Mucosa of rectum (tissue), 2 donors: ENCODE results near the gene KLHL3.

Experiments used
- H3K27ac ChIP-seq, 2 donors: one replicate each; pipeline ENCODE4 v1.7.0; 2013; ENCODE audit warnings: inconsistent platforms in 2 of 2, low read depth in 2 of 2, low read length in 2 of 2
- H3K27me3 ChIP-seq, 2 donors: one replicate each; pipeline ENCODE4 v1.7.0; 2013; ENCODE audit warnings: low read length in 2 of 2; ENCODE audit not compliant: control insufficient read depth in 2 of 2, insufficient read depth in 2 of 2
- H3K36me3 ChIP-seq, 2 donors: one replicate each; pipeline ENCODE4 v1.7.0; 2013; ENCODE audit warnings: low read length in 2 of 2; ENCODE audit not compliant: control insufficient read depth in 2 of 2, insufficient read depth in 2 of 2
- H3K4me1 ChIP-seq, 2 donors: one replicate each; pipeline ENCODE4 v1.7.0; 2013; ENCODE audit warnings: low read length in 2 of 2, mild to moderate bottlenecking in 1 of 2; ENCODE audit not compliant: control insufficient read depth in 2 of 2, insufficient read depth in 2 of 2
- H3K4me3 ChIP-seq, 2 donors: one replicate each; pipeline ENCODE4 v1.7.0; 2013; ENCODE audit warnings: low read length in 2 of 2
- H3K9ac ChIP-seq, 2 donors: one replicate each; pipeline ENCODE4 v1.7.0; 2013; ENCODE audit warnings: low read length in 2 of 2, low read depth in 1 of 2, mild to moderate bottlenecking in 1 of 2
- H3K9me3 ChIP-seq, 2 donors: one replicate each; pipeline ENCODE4 v1.7.0; 2013; ENCODE audit warnings: low read length in 2 of 2; ENCODE audit not compliant: control insufficient read depth in 2 of 2
- donor health status: healthy.
- donor health status: Normal muscosa, but diverticular disease.

Gene KLHL3

GRCh38 chr5:137638841-137639240, 97.0 kb downstream of the KLHL3 start:
- Histone ChIP-seq H3K9me3 (no peaks in the 10 kb centered on the region), H3K36me3 (peaks cover 0 to 3% of the 10 kb centered on the region in 2 donors), H3K4me1 (no peaks in the 10 kb centered on the region), H3K9ac (no peak overlapping the region), H3K27me3 (no peaks in the 10 kb centered on the region), H3K4me3 (no peak overlapping the region), H3K27ac (no peak overlapping the region)

- Histone ChIP-seq H3K9ac (no peak overlapping the region), H3K4me1 (no peaks in the 10 kb centered on the region), H3K27me3 (no peaks in the 10 kb centered on the region), H3K27ac (no peak overlapping the region), H3K9me3 (no peaks in the 10 kb centered on the region), H3K4me3 (no peak overlapping the region), H3K36me3 (peaks cover 0 to 3% of the 10 kb centered on the region in 2 donors)
Observed at GRCh38 chr5:137636830-137637714, 98.8 kb downstream of the KLHL3 start.

GRCh38 chr5:137636099-137636498, 99.8 kb downstream of the KLHL3 start:
- no peaks in the 10 kb centered on the region for H3K27me3 ChIP-seq
- no peaks in the 10 kb centered on the region for H3K4me1 ChIP-seq
- no peak overlapping the region for H3K27ac ChIP-seq
- no peak overlapping the region for H3K4me3 ChIP-seq
- peaks cover 0 to 3% of the 10 kb centered on the region in 2 donors for H3K36me3 ChIP-seq
- H3K9me3 ChIP-seq = no peaks in the 10 kb centered on the region
- no peak overlapping the region for H3K9ac ChIP-seq

GRCh38 chr5:137635521-137635921, 100.4 kb downstream of the KLHL3 start:
- no peak overlapping the region for H3K27ac ChIP-seq
- no peak overlapping the region for H3K9ac ChIP-seq

GRCh38 chr5:137633896-137634295, 102.0 kb downstream of the KLHL3 start:
- H3K9ac ChIP-seq = no peak overlapping the region
- H3K9me3 ChIP-seq = no peaks in the 10 kb centered on the region
- H3K4me1 ChIP-seq = no peaks in the 10 kb centered on the region

More at GRCh38 chr5:137635521-137635921, 100.4 kb downstream of the KLHL3 start:
- Histone ChIP-seq H3K36me3 (peaks cover 0 to 3% of the 10 kb centered on the region in 2 donors), H3K4me3 (no peak overlapping the region), H3K9me3 (no peaks in the 10 kb centered on the region), H3K27me3 (no peaks in the 10 kb centered on the region), H3K4me1 (no peaks in the 10 kb centered on the region)

GRCh38 chr5:137632716-137633115, 103.2 kb downstream of the KLHL3 start:
- H3K9ac ChIP-seq = no peak overlapping the region
- no peak overlapping the region for H3K27ac ChIP-seq
- no peak overlapping the region for H3K4me3 ChIP-seq
- no peaks in the 10 kb centered on the region for H3K9me3 ChIP-seq
- no peaks in the 10 kb centered on the region for H3K27me3 ChIP-seq
- H3K36me3 ChIP-seq = peaks cover 0 to 3% of the 10 kb centered on the region in 2 donors
- no peaks in the 10 kb centered on the region for H3K4me1 ChIP-seq

More at GRCh38 chr5:137633896-137634295, 102.0 kb downstream of the KLHL3 start:
- Histone ChIP-seq H3K27me3 (no peaks in the 10 kb centered on the region), H3K36me3 (peaks cover 0 to 3% of the 10 kb centered on the region in 2 donors), H3K27ac (no peak overlapping the region), H3K4me3 (no peak overlapping the region)

- Histone ChIP-seq H3K27ac (no peak overlapping the region), H3K4me3 (no peak overlapping the region), H3K4me1 (no peaks in the 10 kb centered on the region), H3K9me3 (no peaks in the 10 kb centered on the region), H3K36me3 (no peaks in the 10 kb centered on the region), H3K27me3 (no peaks in the 10 kb centered on the region), H3K9ac (no peak overlapping the region)
Observed at GRCh38 chr5:137631453-137631852, 104.4 kb downstream of the KLHL3 start.

GRCh38 chr5:137630972-137631370, 104.9 kb downstream of the KLHL3 start:
- no peak overlapping the region for H3K9ac ChIP-seq
- H3K4me3 ChIP-seq = no peak overlapping the region
- H3K9me3 ChIP-seq = no peaks in the 10 kb centered on the region
- no peak overlapping the region for H3K27ac ChIP-seq
- no peaks in the 10 kb centered on the region for H3K27me3 ChIP-seq
- H3K36me3 ChIP-seq = no peaks in the 10 kb centered on the region
- no peaks in the 10 kb centered on the region for H3K4me1 ChIP-seq

- H3K36me3 ChIP-seq = no peaks in the 10 kb centered on the region
- no peaks in the 10 kb centered on the region for H3K4me1 ChIP-seq
- no peaks in the 10 kb centered on the region for H3K27me3 ChIP-seq
- H3K4me3 ChIP-seq = no peak overlapping the region
- no peak overlapping the region for H3K27ac ChIP-seq
- H3K9ac ChIP-seq = no peak overlapping the region
- no peaks in the 10 kb centered on the region for H3K9me3 ChIP-seq
Observed at GRCh38 chr5:137630216-137630971, 105.5 kb downstream of the KLHL3 start.

GRCh38 chr5:137629646-137630045, 106.2 kb downstream of the KLHL3 start:
- H3K36me3 ChIP-seq = no peaks in the 10 kb centered on the region
- no peaks in the 10 kb centered on the region for H3K4me1 ChIP-seq
- no peak overlapping the region for H3K27ac ChIP-seq
- H3K4me3 ChIP-seq = peak overlapping the region in 1 of 2 donors; percentile 17
- H3K9ac ChIP-seq = peak overlapping the region in 1 of 2 donors; percentile 26
- H3K27me3 ChIP-seq = no peaks in the 10 kb centered on the region
- no peaks in the 10 kb centered on the region for H3K9me3 ChIP-seq
